Measurements from ENCODE around the gene RNASEH2B.

DNA sequence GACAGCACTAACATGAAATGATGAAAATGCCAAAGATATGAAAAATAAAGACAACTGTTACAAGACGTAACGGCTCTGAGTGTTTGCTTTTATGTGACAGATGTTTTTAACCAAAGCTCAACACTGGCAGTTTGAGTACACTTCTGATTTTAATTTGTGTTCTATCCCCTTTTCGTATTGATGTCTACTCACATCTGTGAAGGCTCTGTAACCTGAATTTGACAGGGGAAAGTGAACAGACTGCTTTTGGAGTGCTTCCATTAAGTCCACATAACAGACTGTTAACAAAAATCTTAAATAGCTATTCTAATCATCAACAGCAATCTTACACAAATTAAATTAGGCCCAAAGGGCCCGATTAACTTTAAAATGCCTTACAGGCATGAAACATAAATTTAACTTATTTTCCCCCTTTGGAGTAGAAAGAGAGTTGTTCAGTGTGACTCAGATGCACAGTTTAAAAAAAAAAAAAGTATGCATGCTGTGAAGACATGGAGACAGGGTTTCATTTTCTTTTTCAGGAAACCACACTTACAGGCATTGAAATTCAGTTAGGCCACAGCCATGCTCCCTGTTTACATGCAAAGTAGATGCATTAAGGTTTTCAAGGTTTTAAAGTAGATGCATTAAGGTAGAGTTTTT lies 16.3 kb upstream of the RNASEH2B start:
- TF ChIP-seq, protein P1, sequence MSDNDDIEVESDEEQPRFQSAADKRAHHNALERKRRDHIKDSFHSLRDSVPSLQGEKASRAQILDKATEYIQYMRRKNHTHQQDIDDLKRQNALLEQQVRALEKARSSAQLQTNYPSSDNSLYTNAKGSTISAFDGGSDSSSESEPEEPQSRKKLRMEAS (CRISPR knock-in tag; IDR thresholded peaks at IDR 0.05), result 0 out of 2 replicates have a peak, but pooled peaks have one; percentile 25
- TF ChIP-seq, protein P2, sequence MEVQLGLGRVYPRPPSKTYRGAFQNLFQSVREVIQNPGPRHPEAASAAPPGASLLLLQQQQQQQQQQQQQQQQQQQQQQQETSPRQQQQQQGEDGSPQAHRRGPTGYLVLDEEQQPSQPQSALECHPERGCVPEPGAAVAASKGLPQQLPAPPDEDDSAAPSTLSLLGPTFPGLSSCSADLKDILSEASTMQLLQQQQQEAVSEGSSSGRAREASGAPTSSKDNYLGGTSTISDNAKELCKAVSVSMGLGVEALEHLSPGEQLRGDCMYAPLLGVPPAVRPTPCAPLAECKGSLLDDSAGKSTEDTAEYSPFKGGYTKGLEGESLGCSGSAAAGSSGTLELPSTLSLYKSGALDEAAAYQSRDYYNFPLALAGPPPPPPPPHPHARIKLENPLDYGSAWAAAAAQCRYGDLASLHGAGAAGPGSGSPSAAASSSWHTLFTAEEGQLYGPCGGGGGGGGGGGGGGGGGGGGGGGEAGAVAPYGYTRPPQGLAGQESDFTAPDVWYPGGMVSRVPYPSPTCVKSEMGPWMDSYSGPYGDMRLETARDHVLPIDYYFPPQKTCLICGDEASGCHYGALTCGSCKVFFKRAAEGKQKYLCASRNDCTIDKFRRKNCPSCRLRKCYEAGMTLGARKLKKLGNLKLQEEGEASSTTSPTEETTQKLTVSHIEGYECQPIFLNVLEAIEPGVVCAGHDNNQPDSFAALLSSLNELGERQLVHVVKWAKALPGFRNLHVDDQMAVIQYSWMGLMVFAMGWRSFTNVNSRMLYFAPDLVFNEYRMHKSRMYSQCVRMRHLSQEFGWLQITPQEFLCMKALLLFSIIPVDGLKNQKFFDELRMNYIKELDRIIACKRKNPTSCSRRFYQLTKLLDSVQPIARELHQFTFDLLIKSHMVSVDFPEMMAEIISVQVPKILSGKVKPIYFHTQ (CRISPR knock-in tag; IDR thresholded peaks at IDR 0.05), result no peak
- TF ChIP-seq, protein P3, sequence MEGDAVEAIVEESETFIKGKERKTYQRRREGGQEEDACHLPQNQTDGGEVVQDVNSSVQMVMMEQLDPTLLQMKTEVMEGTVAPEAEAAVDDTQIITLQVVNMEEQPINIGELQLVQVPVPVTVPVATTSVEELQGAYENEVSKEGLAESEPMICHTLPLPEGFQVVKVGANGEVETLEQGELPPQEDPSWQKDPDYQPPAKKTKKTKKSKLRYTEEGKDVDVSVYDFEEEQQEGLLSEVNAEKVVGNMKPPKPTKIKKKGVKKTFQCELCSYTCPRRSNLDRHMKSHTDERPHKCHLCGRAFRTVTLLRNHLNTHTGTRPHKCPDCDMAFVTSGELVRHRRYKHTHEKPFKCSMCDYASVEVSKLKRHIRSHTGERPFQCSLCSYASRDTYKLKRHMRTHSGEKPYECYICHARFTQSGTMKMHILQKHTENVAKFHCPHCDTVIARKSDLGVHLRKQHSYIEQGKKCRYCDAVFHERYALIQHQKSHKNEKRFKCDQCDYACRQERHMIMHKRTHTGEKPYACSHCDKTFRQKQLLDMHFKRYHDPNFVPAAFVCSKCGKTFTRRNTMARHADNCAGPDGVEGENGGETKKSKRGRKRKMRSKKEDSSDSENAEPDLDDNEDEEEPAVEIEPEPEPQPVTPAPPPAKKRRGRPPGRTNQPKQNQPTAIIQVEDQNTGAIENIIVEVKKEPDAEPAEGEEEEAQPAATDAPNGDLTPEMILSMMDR (IDR thresholded peaks at IDR 0.05), result no peak
- TF ChIP-seq, protein P4, sequence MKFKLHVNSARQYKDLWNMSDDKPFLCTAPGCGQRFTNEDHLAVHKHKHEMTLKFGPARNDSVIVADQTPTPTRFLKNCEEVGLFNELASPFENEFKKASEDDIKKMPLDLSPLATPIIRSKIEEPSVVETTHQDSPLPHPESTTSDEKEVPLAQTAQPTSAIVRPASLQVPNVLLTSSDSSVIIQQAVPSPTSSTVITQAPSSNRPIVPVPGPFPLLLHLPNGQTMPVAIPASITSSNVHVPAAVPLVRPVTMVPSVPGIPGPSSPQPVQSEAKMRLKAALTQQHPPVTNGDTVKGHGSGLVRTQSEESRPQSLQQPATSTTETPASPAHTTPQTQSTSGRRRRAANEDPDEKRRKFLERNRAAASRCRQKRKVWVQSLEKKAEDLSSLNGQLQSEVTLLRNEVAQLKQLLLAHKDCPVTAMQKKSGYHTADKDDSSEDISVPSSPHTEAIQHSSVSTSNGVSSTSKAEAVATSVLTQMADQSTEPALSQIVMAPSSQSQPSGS (CRISPR knock-in tag; IDR thresholded peaks at IDR 0.05; ENCODE audit: borderline replicate concordance, low read depth), result no peak
- TF ChIP-seq CREB1 (CRISPR knock-in tag; IDR thresholded peaks at IDR 0.05) (no peak), FOXJ3 (CRISPR knock-in tag; IDR thresholded peaks at IDR 0.05; ENCODE audit: borderline replicate concordance) (no peak), FOXP1 (CRISPR knock-in tag; IDR thresholded peaks at IDR 0.05; ENCODE audit: borderline replicate concordance) (no peak), NR3C1 (CRISPR knock-in tag; conservative IDR thresholded peaks at IDR 0.05; ENCODE audit: low read depth) (no peak), ESRRA (CRISPR knock-in tag; IDR thresholded peaks at IDR 0.05; ENCODE audit: borderline replicate concordance) (no peak), JUN (CRISPR knock-in tag; IDR thresholded peaks at IDR 0.05) (no peak), NFYB (CRISPR knock-in tag; conservative IDR thresholded peaks at IDR 0.05; ENCODE audit: low read depth) (no peak)
- TF ChIP-seq, protein P5, sequence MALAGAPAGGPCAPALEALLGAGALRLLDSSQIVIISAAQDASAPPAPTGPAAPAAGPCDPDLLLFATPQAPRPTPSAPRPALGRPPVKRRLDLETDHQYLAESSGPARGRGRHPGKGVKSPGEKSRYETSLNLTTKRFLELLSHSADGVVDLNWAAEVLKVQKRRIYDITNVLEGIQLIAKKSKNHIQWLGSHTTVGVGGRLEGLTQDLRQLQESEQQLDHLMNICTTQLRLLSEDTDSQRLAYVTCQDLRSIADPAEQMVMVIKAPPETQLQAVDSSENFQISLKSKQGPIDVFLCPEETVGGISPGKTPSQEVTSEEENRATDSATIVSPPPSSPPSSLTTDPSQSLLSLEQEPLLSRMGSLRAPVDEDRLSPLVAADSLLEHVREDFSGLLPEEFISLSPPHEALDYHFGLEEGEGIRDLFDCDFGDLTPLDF (CRISPR knock-in tag; IDR thresholded peaks at IDR 0.05), result no peak
- TF ChIP-seq, protein P6, sequence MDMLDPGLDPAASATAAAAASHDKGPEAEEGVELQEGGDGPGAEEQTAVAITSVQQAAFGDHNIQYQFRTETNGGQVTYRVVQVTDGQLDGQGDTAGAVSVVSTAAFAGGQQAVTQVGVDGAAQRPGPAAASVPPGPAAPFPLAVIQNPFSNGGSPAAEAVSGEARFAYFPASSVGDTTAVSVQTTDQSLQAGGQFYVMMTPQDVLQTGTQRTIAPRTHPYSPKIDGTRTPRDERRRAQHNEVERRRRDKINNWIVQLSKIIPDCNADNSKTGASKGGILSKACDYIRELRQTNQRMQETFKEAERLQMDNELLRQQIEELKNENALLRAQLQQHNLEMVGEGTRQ (CRISPR knock-in tag; IDR thresholded peaks at IDR 0.05), result no peak
- TF ChIP-seq, protein P7, sequence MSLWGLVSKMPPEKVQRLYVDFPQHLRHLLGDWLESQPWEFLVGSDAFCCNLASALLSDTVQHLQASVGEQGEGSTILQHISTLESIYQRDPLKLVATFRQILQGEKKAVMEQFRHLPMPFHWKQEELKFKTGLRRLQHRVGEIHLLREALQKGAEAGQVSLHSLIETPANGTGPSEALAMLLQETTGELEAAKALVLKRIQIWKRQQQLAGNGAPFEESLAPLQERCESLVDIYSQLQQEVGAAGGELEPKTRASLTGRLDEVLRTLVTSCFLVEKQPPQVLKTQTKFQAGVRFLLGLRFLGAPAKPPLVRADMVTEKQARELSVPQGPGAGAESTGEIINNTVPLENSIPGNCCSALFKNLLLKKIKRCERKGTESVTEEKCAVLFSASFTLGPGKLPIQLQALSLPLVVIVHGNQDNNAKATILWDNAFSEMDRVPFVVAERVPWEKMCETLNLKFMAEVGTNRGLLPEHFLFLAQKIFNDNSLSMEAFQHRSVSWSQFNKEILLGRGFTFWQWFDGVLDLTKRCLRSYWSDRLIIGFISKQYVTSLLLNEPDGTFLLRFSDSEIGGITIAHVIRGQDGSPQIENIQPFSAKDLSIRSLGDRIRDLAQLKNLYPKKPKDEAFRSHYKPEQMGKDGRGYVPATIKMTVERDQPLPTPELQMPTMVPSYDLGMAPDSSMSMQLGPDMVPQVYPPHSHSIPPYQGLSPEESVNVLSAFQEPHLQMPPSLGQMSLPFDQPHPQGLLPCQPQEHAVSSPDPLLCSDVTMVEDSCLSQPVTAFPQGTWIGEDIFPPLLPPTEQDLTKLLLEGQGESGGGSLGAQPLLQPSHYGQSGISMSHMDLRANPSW (CRISPR knock-in tag; conservative IDR thresholded peaks at IDR 0.05; ENCODE audit: low read depth), result no peak
